Urinary bladder (tissue), 4 donors: ENCODE results near the gene DDX23. TPM values are rescaled to one million over a fixed set of nuclear protein-coding genes. Genes with fewer than 3 reads are reported as not detected.
"Not testable (repeated sequence)": the region's sequence is repeated elsewhere in the genome, so short reads cannot be mapped to it uniquely, and the experiment has no call there.

ENCODE experiments used
- DNase-seq: peaks from one replicate; pipeline ENCODE4 v3.0.0-alpha.2; 2015; ENCODE audit errors: extremely low spot score
- H3K27ac ChIP-seq: one replicate; pipeline ENCODE4 v1.5.1; 2013; ENCODE audit warnings: low read depth, mild to moderate bottlenecking, moderate library complexity
- H3K36me3 ChIP-seq: one replicate; pipeline ENCODE4 v1.6.1; 2013; ENCODE audit warnings: mild to moderate bottlenecking, moderate library complexity; ENCODE audit not compliant: insufficient read depth
- H3K4me1 ChIP-seq: one replicate; pipeline ENCODE4 v1.6.1; 2013; ENCODE audit warnings: mild to moderate bottlenecking, moderate library complexity; ENCODE audit not compliant: insufficient read depth
- H3K4me3 ChIP-seq: one replicate; pipeline ENCODE4 v1.5.1; 2013; ENCODE audit warnings: low read depth, low read length
- WGBS: extraction: QIAGEN DNeasy Blood & Tissue Kit; methylation state at CpG from one replicate; pipeline ENCODE4 v1.1.7; 2013; 5-methylcytosine and 5-hydroxymethylcytosine counted together
- polyA plus RNA-seq: library from polyadenylated mRNA; stranded (reverse); fragments of 200-250 nt; gene quantifications from one replicate; pipeline ENCODE4 v1.2.3, GENCODE V29; 2013
- total RNA-seq: library from RNA; depleted of rRNA; stranded (reverse); fragments of >200 nt; gene quantifications from one replicate; pipeline ENCODE4 v1.2.3, GENCODE V29; 2014
- donor health status: healthy with polysubstance abuse.
- donor health status: healthy.

DDX23 gene
- total and polyA plus RNA-seq, 2 donors: 52.2 to 62.8 TPM

GRCh38 chr12:48873534-48873933 is 21.6 kb upstream of the DDX23 start:
- not testable (repeated sequence) for DNase-seq, H3K36me3 ChIP-seq, H3K4me3 ChIP-seq, H3K27ac ChIP-seq, H3K4me1 ChIP-seq
- WGBS: 86% methylated on average over 8 of the region's 8 CpGs

GRCh38 chr12:48873096-48873495 is 21.1 kb upstream of the DDX23 start:
- DNase-seq: no peak
- 75% methylated on average over 4 of the region's 4 CpGs for WGBS
- H3K27ac ChIP-seq: no peak overlapping the region
- H3K36me3 ChIP-seq: no peaks in the 10 kb centered on the region
- H3K4me3 ChIP-seq: no peak overlapping the region
- no peaks in the 10 kb centered on the region for H3K4me1 ChIP-seq

GRCh38 chr12:48869191-48869590 is 17.2 kb upstream of the DDX23 start:
- no peak for DNase-seq
- WGBS: 72% methylated on average over 2 of the region's 2 CpGs
- Histone ChIP-seq H3K36me3 (no peaks in the 10 kb centered on the region), H3K4me1 (no peaks in the 10 kb centered on the region), H3K4me3 (no peak overlapping the region), H3K27ac (no peak overlapping the region)

- no peak for DNase-seq
- WGBS: 77% methylated on average over 2 of the region's 2 CpGs
- Histone ChIP-seq H3K27ac (no peak overlapping the region), H3K4me3 (no peak overlapping the region), H3K36me3 (no peaks in the 10 kb centered on the region), H3K4me1 (no peaks in the 10 kb centered on the region)
Measured at GRCh38 chr12:48868451-48868850, 16.5 kb upstream of the DDX23 start.

GRCh38 chr12:48866052-48866711 is 14.2 kb upstream of the DDX23 start:
- Histone ChIP-seq H3K4me1 (no peaks in the 10 kb centered on the region), H3K4me3 (peak overlapping the region; percentile 44), H3K36me3 (no peaks in the 10 kb centered on the region), H3K27ac (no peak overlapping the region)
- DNase-seq: no peak
- 74% methylated on average over 6 of the region's 6 CpGs for WGBS

- DNase-seq: peak; percentile 88
- no peaks in the 10 kb centered on the region for H3K36me3 ChIP-seq
- H3K27ac ChIP-seq: no peak within 1 kb of the TSS
- no peaks in the 10 kb centered on the region for H3K4me1 ChIP-seq
- WGBS: 2% methylated on average over 32 of the region's 32 CpGs
- H3K4me3 ChIP-seq: peak within 1 kb of the TSS; percentile 44
Measured at GRCh38 chr12:48865281-48866051, 13.5 kb upstream of the DDX23 start, which contains the start of gene RND1. RND1 (minus strand) TSS chr12:48865870; CDS start chr12:48865767, 103 bp downstream.

- no peak for DNase-seq
- Histone ChIP-seq H3K4me3 (no peak overlapping the region), H3K27ac (no peak overlapping the region), H3K36me3 (no peaks in the 10 kb centered on the region), H3K4me1 (no peaks in the 10 kb centered on the region)
- 60% methylated on average over 4 of the region's 4 CpGs for WGBS
Measured at GRCh38 chr12:48863291-48863690, 11.3 kb upstream of the DDX23 start.

- Histone ChIP-seq H3K36me3 (no peaks in the 10 kb centered on the region), H3K4me3 (no peak overlapping the region), H3K27ac (no peak overlapping the region), H3K4me1 (no peaks in the 10 kb centered on the region)
- no peak for DNase-seq
- WGBS: 56% methylated on average over 5 of the region's 5 CpGs
Measured at GRCh38 chr12:48862760-48863159, 10.8 kb upstream of the DDX23 start.

- no peaks in the 10 kb centered on the region for H3K4me1 ChIP-seq
- H3K36me3 ChIP-seq: no peaks in the 10 kb centered on the region
- H3K27ac ChIP-seq: no peak overlapping the region
- H3K4me3 ChIP-seq: no peak overlapping the region
- 67% methylated on average over 2 of the region's 2 CpGs for WGBS
- no peak for DNase-seq
Measured at GRCh38 chr12:48861111-48861510, 9.1 kb upstream of the DDX23 start.

GRCh38 chr12:48860236-48860635 is 8.3 kb upstream of the DDX23 start:
- not testable (repeated sequence) for H3K36me3 ChIP-seq, H3K4me3 ChIP-seq, H3K27ac ChIP-seq, H3K4me1 ChIP-seq, DNase-seq
- 89% methylated on average over 5 of the region's 5 CpGs for WGBS

GRCh38 chr12:48859607-48860006 is 7.6 kb upstream of the DDX23 start:
- H3K27ac ChIP-seq: no peak overlapping the region
- no peak overlapping the region for H3K4me3 ChIP-seq
- 94% methylated on average over 5 of the region's 5 CpGs for WGBS
- no peaks in the 10 kb centered on the region for H3K4me1 ChIP-seq
- no peak for DNase-seq
- no peaks in the 10 kb centered on the region for H3K36me3 ChIP-seq

- no peak overlapping the region for H3K4me3 ChIP-seq
- no peaks in the 10 kb centered on the region for H3K36me3 ChIP-seq
- no peak overlapping the region for H3K27ac ChIP-seq
- 79% methylated on average over 8 of the region's 8 CpGs for WGBS
- no peak for DNase-seq
- H3K4me1 ChIP-seq: no peaks in the 10 kb centered on the region
Measured at GRCh38 chr12:48858043-48858442, 6.1 kb upstream of the DDX23 start.

- 75% methylated on average over 13 of the region's 13 CpGs for WGBS
- Histone ChIP-seq H3K4me1 (no peaks in the 10 kb centered on the region), H3K36me3 (no peaks in the 10 kb centered on the region), H3K4me3 (no peak overlapping the region), H3K27ac (no peak overlapping the region)
- DNase-seq: no peak
Measured at GRCh38 chr12:48857278-48857994, 5.5 kb upstream of the DDX23 start.

GRCh38 chr12:48856379-48856778 is 4.4 kb upstream of the DDX23 start:
- no peak for DNase-seq
- 60% methylated on average over 2 of the region's 2 CpGs for WGBS
- no peak overlapping the region for H3K27ac ChIP-seq
- H3K36me3 ChIP-seq: no peaks in the 10 kb centered on the region
- no peaks in the 10 kb centered on the region for H3K4me1 ChIP-seq
- H3K4me3 ChIP-seq: no peak overlapping the region
